Stimulated activated CD4-positive, alpha-beta T cell treated with anti-CD3 and anti-CD28 coated beads, TNF-alpha, amount 100 ng/mL, for 4 hours (primary cell): ENCODE data around the gene WDFY1.
A peak's percentile ranks its signal among the peaks of the same experiment; 100 is the strongest.
"Not testable (repeated sequence)": the region's sequence is repeated elsewhere in the genome, so short reads cannot be mapped to it uniquely, and the experiment has no call there.

Experiments used
- DNase-seq, 3 experiments: peaks; one replicate each; pipeline ENCODE4 v3.0.0-alpha.2; 2020; ENCODE audit warnings: low read depth in 3 of 3

The WDFY1 gene

GRCh38 chr2:223957092-223957851 is 12.1 kb upstream of the WDFY1 start, which contains the start of gene MRPL44:
TSS of gene MRPL44 (plus strand) at chr2:223957463. CDS start at chr2:223957473, 10 bp downstream.
- DNase-seq, result peak; percentile 93 to 97 (median 94)

- DNase-seq, result no peak
Measured at GRCh38 chr2:223956300-223956699, 11.2 kb upstream of the WDFY1 start.

GRCh38 chr2:223954401-223954800 is 9.3 kb upstream of the WDFY1 start:
- no peak for DNase-seq

- DNase-seq, result no peak
Measured at GRCh38 chr2:223952280-223952968, 7.3 kb upstream of the WDFY1 start.

- DNase-seq, result no peak
Measured at GRCh38 chr2:223950448-223951347, 5.6 kb upstream of the WDFY1 start.

GRCh38 chr2:223949241-223949840 is 4.2 kb upstream of the WDFY1 start:
- DNase-seq, result no peak

- no peak for DNase-seq
Measured at GRCh38 chr2:223947711-223948205, 2.6 kb upstream of the WDFY1 start.

GRCh38 chr2:223945755-223946154 is 620 bp upstream of the WDFY1 start:
- no peak for DNase-seq

- DNase-seq, result no peak
Measured at GRCh38 chr2:223944166-223944702, 901 bp downstream of the WDFY1 start.

GRCh38 chr2:223943561-223944008 is 1.6 kb downstream of the WDFY1 start:
- no peak for DNase-seq

- no peak for DNase-seq
Measured at GRCh38 chr2:223943135-223943534, 2.0 kb downstream of the WDFY1 start.

- DNase-seq, result peak in 2 of 3 experiments; percentile 28 to 31
Measured at GRCh38 chr2:223941579-223942277, 3.4 kb downstream of the WDFY1 start.

- DNase-seq, result not testable (repeated sequence)
Measured at GRCh38 chr2:223939438-223939837, 5.7 kb downstream of the WDFY1 start.

- DNase-seq, result no peak
Measured at GRCh38 chr2:223937535-223937934, 7.6 kb downstream of the WDFY1 start.

- DNase-seq, result no peak
Measured at GRCh38 chr2:223936862-223937326, 8.2 kb downstream of the WDFY1 start.

GRCh38 chr2:223935459-223936125 is 9.5 kb downstream of the WDFY1 start:
- no peak for DNase-seq

- DNase-seq, result no peak
Measured at GRCh38 chr2:223934870-223935269, 10.3 kb downstream of the WDFY1 start.

GRCh38 chr2:223932816-223933800 is 12.0 kb downstream of the WDFY1 start:
- DNase-seq, result no peak
